OCI-LY1 (cell line): ENCODE results near the gene TP53TG5.

Experiments used
- CTCF ChIP-seq: fragments of 200-600 bp; sonication (generic), shearing (Covaris generic); IDR thresholded peaks from 2 replicates; pipeline ENCODE4 v1.5.1; 2017; ENCODE audit warnings: mild to moderate bottlenecking, antibody characterized with exemption, low read length, moderate library complexity, mixed read lengths
- EZH2 ChIP-seq: fragments of 200-600 bp; sonication (generic), shearing (Covaris generic); IDR thresholded peaks from 2 replicates; pipeline ENCODE4 v1.8.0; 2017; ENCODE audit warnings: borderline replicate concordance, mixed run types, mild to moderate bottlenecking, antibody characterized with exemption, low read length, moderate library complexity, mixed read lengths

- TF ChIP-seq CTCF (no peak), EZH2 (no peak)
Measured at GRCh38 chr20:45426320-45427016, 48.3 kb upstream of the TP53TG5 start.
